ENCODE data around the gene RER1.

The RER1 gene

DNA sequence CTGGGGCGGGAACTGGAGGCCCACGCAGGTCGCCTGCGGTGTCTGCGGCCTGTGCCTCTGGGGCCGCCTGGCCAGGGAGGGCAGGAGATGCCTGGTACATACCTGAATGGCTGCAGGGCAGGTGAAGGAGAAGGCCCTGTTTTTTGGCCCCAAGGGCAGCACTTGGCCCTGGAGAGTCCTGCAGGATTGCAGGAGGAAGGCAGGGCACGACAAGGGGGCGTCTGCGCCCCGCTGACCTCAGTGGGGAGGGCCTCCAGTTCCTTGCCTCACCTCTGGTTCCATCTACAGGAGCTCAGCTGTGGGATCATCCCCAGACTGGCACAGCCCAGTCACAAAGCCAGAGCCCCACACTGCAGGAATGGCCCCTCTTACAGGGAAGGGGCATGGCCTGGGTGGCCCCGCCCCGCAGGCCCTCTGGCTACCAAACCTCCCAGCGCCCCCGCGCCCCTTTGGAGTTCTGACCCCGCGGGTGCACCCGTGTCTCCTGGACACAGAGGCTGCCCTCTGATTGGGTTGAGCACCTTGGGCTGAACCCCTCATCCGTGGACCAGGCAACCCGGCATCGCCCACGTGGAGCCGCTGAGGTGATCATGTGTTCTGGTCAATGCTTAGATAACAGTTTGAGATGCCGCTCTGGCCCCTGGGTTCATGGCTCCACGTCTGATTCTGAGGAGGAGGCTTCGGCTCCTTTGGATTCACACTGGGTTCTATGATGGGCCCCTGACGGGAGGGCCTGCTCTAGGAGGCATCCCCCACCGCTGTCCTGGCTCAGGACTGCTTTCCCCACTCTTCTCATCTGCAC, 22.1 kb downstream of the RER1 start:
- no peak for DNase-seq (ENCODE audit: low read depth, low spot score)
- no peaks in the 10 kb centered on the region for H3K27me3 ChIP-seq (ENCODE audit: insufficient read depth, insufficient read length)
- no peaks in the 10 kb centered on the region for H3K9me3 ChIP-seq (ENCODE audit: insufficient read depth, low read length)
- H3K4me1 ChIP-seq (ENCODE audit: insufficient read depth, insufficient read length), result peaks cover 8% of the 10 kb centered on the region
- TF ChIP-seq YY1 (IDR thresholded peaks at IDR 0.05; ENCODE audit: insufficient read depth, insufficient read length) (no peak), ZNF274 (IDR thresholded peaks at IDR 0.05; ENCODE audit: low read depth, low read length) (no peak), SUZ12 (IDR thresholded peaks at IDR 0.05; ENCODE audit: extremely low read depth, insufficient read depth, insufficient read length) (no peak)
- H3K9ac ChIP-seq (ENCODE audit: insufficient read length, low read depth), result peak overlapping the region; percentile 94
- H3K36me3 ChIP-seq (ENCODE audit: insufficient read depth, insufficient read length, low read length), result peaks cover 18% of the 10 kb centered on the region
- H3K4me3 ChIP-seq (ENCODE audit: insufficient read length, low read depth), result peak overlapping the region; percentile 82

DNA sequence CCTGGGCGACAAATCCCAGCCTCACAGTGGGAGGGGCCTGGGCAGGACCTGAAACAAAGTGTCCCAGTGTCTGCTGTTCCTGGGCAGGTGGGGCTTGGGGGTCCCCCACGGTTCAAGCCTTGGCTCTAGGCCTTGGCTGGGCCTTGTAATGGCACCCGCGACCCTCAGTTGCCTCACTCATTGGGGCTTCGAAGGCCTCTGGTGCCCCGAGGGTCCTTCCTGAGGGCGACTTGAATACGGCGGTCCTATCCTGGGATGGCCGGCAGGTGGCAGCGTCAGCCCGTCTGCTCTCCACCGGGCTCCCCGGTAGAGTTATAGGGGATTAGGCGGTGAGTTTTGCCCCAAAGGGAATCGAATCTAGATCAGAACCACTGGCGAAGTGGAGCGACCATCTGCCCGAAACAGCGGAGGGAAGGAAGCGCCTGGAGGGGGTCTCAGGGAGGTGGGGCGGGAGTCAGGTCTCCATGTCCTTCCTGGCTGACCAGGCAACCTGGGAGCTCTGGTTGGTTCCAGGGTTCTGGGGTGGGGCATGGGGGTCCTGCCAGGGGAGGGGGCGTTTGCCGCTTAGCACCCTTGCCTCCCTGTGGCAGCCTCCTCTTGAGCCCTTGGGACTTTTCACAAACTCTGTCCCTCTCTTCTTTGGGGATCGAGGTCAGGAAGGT, 22.8 kb downstream of the RER1 start:
- H3K9ac ChIP-seq (ENCODE audit: insufficient read length, low read depth), result peak overlapping the region; percentile 50
- H3K4me1 ChIP-seq (ENCODE audit: insufficient read depth, insufficient read length), result peaks cover 8% of the 10 kb centered on the region

DNA sequence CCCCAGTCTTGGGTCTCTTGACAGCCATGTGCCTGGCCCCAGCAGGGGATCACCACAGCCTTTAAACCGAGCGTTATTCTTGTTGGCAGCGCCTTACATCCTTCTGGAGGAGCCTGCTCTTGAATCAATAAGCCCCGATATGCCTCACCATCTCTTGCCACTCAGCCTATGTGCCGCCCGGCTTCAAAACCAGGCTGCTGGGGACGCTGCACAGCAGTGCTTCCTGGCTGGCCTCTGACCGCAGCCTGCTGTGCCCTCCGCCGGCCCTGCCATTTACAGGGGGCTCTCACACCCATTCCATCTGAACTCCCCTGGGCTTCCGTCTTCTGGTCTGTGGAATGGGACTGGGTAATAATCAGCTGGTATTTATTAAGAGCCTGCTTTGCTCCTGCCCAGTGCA, 23.7 kb downstream of the RER1 start:
- Histone ChIP-seq H3K36me3 (ENCODE audit: insufficient read depth, insufficient read length, low read length) (peaks cover 1% of the 10 kb centered on the region), H3K9ac (ENCODE audit: insufficient read length, low read depth) (no peak overlapping the region), H3K4me3 (ENCODE audit: insufficient read length, low read depth) (no peak overlapping the region), H3K4me1 (ENCODE audit: insufficient read depth, insufficient read length) (peaks cover 8% of the 10 kb centered on the region), H3K27me3 (ENCODE audit: insufficient read depth, insufficient read length) (no peaks in the 10 kb centered on the region), H3K9me3 (ENCODE audit: insufficient read depth, low read length) (no peaks in the 10 kb centered on the region)
- DNase-seq (ENCODE audit: low read depth, low spot score), result no peak
- TF ChIP-seq YY1 (IDR thresholded peaks at IDR 0.05; ENCODE audit: insufficient read depth, insufficient read length) (no peak), SUZ12 (IDR thresholded peaks at IDR 0.05; ENCODE audit: extremely low read depth, insufficient read depth, insufficient read length) (no peak), ZNF274 (IDR thresholded peaks at IDR 0.05; ENCODE audit: low read depth, low read length) (no peak)

More for the DNA sequence above, 22.8 kb downstream of the RER1 start:
- Histone ChIP-seq H3K4me3 (ENCODE audit: insufficient read length, low read depth) (peak overlapping the region; percentile 9), H3K9me3 (ENCODE audit: insufficient read depth, low read length) (no peaks in the 10 kb centered on the region), H3K27me3 (ENCODE audit: insufficient read depth, insufficient read length) (no peaks in the 10 kb centered on the region), H3K36me3 (ENCODE audit: insufficient read depth, insufficient read length, low read length) (peaks cover 10% of the 10 kb centered on the region)
- peak; percentile 43 for DNase-seq (ENCODE audit: low read depth, low spot score)
- no peak for TF ChIP-seq YY1 (IDR thresholded peaks at IDR 0.05; ENCODE audit: insufficient read depth, insufficient read length)

DNA sequence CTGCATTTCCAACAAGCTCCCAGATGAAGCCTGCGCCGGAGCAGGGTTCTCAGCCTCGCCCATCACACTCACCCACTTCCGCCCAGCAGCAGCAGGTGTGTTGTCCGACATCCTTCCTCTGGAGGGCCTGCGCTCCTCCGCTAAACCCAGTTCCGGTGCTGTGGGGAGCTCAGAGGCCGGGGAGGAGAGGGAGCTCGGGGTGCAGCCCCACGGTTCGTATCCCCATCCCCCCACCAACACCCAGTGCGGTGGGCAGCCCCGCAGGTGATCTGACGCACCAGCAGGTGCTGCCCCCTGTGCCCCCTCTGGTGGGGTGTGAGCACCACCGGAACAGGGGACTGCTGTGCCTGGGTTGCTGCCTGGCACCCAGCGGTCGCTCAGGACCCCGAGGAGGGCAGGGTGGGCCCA, 24.2 kb downstream of the RER1 start:
- Histone ChIP-seq H3K27me3 (ENCODE audit: insufficient read depth, insufficient read length) (no peaks in the 10 kb centered on the region), H3K9me3 (ENCODE audit: insufficient read depth, low read length) (no peaks in the 10 kb centered on the region), H3K4me3 (ENCODE audit: insufficient read length, low read depth) (no peak overlapping the region), H3K4me1 (ENCODE audit: insufficient read depth, insufficient read length) (peaks cover 8% of the 10 kb centered on the region), H3K9ac (ENCODE audit: insufficient read length, low read depth) (no peak overlapping the region), H3K36me3 (ENCODE audit: insufficient read depth, insufficient read length, low read length) (no peaks in the 10 kb centered on the region)
- TF ChIP-seq ZNF274 (IDR thresholded peaks at IDR 0.05; ENCODE audit: low read depth, low read length) (no peak), YY1 (IDR thresholded peaks at IDR 0.05; ENCODE audit: insufficient read depth, insufficient read length) (no peak), SUZ12 (IDR thresholded peaks at IDR 0.05; ENCODE audit: extremely low read depth, insufficient read depth, insufficient read length) (no peak)
- DNase-seq (ENCODE audit: low read depth, low spot score), result no peak

DNA sequence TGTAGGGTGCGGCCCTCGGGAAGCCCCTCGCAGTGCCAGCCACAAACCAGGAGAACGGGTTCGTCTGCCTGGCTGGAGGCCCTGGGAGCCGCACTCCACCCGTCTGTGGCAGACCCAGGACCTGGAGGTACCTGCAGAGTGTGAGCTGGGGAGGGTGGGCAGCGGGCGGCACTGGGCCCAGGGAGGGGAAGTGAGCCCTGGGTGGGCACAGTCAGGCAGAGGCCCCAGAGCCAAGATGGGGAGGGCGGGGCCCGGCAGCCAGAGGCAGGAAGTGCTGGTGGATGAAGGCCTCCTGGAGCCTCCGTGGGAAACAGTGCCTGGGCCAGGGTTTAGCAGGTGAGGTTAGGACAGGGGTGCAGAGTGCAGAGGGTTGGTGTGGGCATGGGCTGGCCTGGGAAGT, 24.8 kb downstream of the RER1 start:
- Histone ChIP-seq H3K4me1 (ENCODE audit: insufficient read depth, insufficient read length) (peaks cover 8% of the 10 kb centered on the region), H3K4me3 (ENCODE audit: insufficient read length, low read depth) (no peak overlapping the region), H3K9me3 (ENCODE audit: insufficient read depth, low read length) (no peaks in the 10 kb centered on the region), H3K9ac (ENCODE audit: insufficient read length, low read depth) (no peak overlapping the region), H3K27me3 (ENCODE audit: insufficient read depth, insufficient read length) (no peaks in the 10 kb centered on the region), H3K36me3 (ENCODE audit: insufficient read depth, insufficient read length, low read length) (no peaks in the 10 kb centered on the region)
- DNase-seq (ENCODE audit: low read depth, low spot score), result no peak
- TF ChIP-seq YY1 (IDR thresholded peaks at IDR 0.05; ENCODE audit: insufficient read depth, insufficient read length), result no peak
- TF ChIP-seq ZNF274 (IDR thresholded peaks at IDR 0.05; ENCODE audit: low read depth, low read length), result no peak

DNA sequence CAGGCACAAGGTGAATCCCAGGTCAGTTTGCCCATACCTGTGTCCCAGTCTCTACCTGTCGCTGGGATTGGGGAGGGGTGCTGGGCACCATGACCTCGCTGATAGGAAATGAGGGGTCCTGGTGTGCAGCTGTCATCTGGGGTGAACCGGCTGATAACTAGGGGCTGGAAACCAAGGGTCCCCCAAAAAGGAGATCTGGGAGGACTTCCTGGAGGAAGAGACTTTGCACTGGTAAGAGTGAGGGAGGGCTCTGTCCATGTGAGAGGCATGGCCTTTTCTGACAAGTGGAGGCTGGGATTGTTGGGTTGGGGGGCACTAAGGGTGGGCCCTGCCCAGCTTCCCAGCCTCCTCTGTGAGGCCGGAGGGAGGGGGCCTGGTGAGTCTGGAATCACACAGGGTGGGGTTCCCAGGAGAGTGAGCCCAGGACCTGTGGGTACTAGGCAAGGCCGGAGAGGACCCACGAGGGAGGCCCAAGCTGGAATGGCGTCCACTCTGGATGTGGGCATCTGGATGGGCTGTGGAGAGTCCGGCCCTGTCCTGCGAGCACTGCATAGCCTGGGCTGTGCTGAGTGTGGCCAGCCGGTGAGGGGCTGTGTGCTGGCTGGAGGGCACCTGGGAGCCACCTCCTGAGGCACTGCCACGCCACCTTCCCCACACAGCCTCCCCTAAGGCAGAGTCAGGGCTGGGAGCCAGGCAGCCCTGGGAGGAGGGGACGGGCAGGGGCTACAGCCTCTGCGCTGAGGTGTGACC, 25.6 kb downstream of the RER1 start:
- H3K9ac ChIP-seq (ENCODE audit: insufficient read length, low read depth), result no peak overlapping the region

DNA sequence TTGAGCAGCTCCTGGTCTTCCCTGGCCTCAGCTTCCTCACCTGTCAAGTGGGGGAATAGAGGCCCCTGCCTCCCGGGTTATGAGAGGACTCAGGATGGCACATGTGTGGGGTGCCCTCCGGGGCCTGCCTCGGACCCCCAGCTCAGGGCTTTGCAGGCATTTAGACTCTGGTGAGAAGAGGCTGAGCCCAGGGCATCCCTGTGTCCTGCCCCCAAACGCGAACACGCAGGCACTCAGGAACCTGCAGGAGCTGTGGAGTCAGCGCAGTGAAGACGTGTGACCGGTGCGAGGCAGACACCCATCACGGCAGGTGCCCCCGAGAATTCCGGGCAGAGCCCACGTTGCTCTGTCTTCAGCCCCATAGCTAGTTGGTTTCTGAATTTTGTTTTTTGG, 26.2 kb downstream of the RER1 start:
- no peak overlapping the region for H3K9ac ChIP-seq (ENCODE audit: insufficient read length, low read depth)
- H3K4me3 ChIP-seq (ENCODE audit: insufficient read length, low read depth), result no peak overlapping the region
- peaks cover 4% of the 10 kb centered on the region for H3K9me3 ChIP-seq (ENCODE audit: insufficient read depth, low read length)
- TF ChIP-seq SUZ12 (IDR thresholded peaks at IDR 0.05; ENCODE audit: extremely low read depth, insufficient read depth, insufficient read length) (no peak), ZNF274 (IDR thresholded peaks at IDR 0.05; ENCODE audit: low read depth, low read length) (no peak), YY1 (IDR thresholded peaks at IDR 0.05; ENCODE audit: insufficient read depth, insufficient read length) (no peak)
- no peak for DNase-seq (ENCODE audit: low read depth, low spot score)
- H3K36me3 ChIP-seq (ENCODE audit: insufficient read depth, insufficient read length, low read length), result no peaks in the 10 kb centered on the region
- peaks cover 5% of the 10 kb centered on the region for H3K27me3 ChIP-seq (ENCODE audit: insufficient read depth, insufficient read length)
- peaks cover 8% of the 10 kb centered on the region for H3K4me1 ChIP-seq (ENCODE audit: insufficient read depth, insufficient read length)

More for the DNA sequence above, 25.6 kb downstream of the RER1 start:
- no peaks in the 10 kb centered on the region for H3K27me3 ChIP-seq (ENCODE audit: insufficient read depth, insufficient read length)
- peaks cover 8% of the 10 kb centered on the region for H3K4me1 ChIP-seq (ENCODE audit: insufficient read depth, insufficient read length)
- H3K9me3 ChIP-seq (ENCODE audit: insufficient read depth, low read length), result no peaks in the 10 kb centered on the region
- H3K4me3 ChIP-seq (ENCODE audit: insufficient read length, low read depth), result no peak overlapping the region
- no peak for TF ChIP-seq YY1 (IDR thresholded peaks at IDR 0.05; ENCODE audit: insufficient read depth, insufficient read length)
- TF ChIP-seq SUZ12 (IDR thresholded peaks at IDR 0.05; ENCODE audit: extremely low read depth, insufficient read depth, insufficient read length), result no peak
- no peak for TF ChIP-seq ZNF274 (IDR thresholded peaks at IDR 0.05; ENCODE audit: low read depth, low read length)
- no peak for DNase-seq (ENCODE audit: low read depth, low spot score)
- no peaks in the 10 kb centered on the region for H3K36me3 ChIP-seq (ENCODE audit: insufficient read depth, insufficient read length, low read length)

All from NT2/D1 (cell line).